ENCODE measurements around the gene NPEPL1. TPM values are rescaled to one million over a fixed set of nuclear protein-coding genes. Genes with fewer than 3 reads are reported as not detected.

NPEPL1 gene
- total RNA-seq, 1 donor from 2014 or later, result 68.3 TPM

DNA sequence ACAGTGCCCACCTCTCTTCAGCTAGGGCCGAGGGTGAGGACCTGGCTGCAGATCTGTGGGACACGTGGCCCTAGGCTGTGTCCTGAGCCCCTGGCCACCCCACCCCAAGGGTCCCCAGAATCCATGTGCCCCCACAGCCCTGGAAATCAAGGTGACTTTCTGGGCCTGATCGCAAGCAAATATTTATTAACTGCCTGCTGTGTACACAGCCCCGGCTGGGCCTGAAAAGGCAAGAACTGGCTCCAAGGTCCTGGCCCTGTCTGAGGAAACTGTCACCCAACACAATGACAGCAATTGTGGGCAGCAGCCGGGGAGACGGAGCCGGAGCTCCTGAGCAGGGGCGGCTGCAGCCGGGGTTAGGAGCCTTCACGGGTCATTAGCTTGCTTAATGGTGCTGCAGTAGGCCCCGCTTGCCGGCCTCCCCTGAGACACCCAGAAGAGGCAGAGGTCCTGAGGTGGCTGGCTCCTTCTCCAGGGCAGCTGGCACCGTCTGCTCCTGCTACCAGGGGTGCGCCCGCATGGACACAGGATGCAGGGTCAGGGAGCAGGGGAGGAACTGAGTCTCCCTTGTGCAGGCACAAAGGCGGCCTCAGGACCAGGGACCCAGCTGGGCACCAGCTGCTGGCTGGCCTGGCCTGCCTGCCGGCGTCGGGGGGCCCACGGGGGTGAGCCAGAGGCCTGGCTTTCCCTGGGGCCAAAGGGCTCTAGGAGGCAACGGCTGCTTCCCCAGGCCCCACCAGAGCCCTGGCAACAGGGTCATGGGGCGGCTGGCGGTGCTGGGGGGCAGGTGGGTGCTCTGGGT lies 24.1 kb downstream of the NPEPL1 start:
- peaks cover 9 to 12% of the 10 kb centered on the region in 2 donors for H3K36me3 ChIP-seq
- intact Hi-C loops (cut with DNase I), result no loop called here
- no peak overlapping the region for H3K4me3 ChIP-seq
- no peaks in the 10 kb centered on the region for H3K9me3 ChIP-seq
- H3K27me3 ChIP-seq, result no peaks in the 10 kb centered on the region
- DNase-seq (ENCODE audit: low spot score in 2 of 2), result peak in 1 of 2 donors; percentile 60
- H3K27ac ChIP-seq, result no peak overlapping the region
- H3K4me1 ChIP-seq, result no peaks in the 10 kb centered on the region
- TF ChIP-seq, protein P1, sequence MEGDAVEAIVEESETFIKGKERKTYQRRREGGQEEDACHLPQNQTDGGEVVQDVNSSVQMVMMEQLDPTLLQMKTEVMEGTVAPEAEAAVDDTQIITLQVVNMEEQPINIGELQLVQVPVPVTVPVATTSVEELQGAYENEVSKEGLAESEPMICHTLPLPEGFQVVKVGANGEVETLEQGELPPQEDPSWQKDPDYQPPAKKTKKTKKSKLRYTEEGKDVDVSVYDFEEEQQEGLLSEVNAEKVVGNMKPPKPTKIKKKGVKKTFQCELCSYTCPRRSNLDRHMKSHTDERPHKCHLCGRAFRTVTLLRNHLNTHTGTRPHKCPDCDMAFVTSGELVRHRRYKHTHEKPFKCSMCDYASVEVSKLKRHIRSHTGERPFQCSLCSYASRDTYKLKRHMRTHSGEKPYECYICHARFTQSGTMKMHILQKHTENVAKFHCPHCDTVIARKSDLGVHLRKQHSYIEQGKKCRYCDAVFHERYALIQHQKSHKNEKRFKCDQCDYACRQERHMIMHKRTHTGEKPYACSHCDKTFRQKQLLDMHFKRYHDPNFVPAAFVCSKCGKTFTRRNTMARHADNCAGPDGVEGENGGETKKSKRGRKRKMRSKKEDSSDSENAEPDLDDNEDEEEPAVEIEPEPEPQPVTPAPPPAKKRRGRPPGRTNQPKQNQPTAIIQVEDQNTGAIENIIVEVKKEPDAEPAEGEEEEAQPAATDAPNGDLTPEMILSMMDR (IDR thresholded peaks at IDR 0.05), result no peak

DNA sequence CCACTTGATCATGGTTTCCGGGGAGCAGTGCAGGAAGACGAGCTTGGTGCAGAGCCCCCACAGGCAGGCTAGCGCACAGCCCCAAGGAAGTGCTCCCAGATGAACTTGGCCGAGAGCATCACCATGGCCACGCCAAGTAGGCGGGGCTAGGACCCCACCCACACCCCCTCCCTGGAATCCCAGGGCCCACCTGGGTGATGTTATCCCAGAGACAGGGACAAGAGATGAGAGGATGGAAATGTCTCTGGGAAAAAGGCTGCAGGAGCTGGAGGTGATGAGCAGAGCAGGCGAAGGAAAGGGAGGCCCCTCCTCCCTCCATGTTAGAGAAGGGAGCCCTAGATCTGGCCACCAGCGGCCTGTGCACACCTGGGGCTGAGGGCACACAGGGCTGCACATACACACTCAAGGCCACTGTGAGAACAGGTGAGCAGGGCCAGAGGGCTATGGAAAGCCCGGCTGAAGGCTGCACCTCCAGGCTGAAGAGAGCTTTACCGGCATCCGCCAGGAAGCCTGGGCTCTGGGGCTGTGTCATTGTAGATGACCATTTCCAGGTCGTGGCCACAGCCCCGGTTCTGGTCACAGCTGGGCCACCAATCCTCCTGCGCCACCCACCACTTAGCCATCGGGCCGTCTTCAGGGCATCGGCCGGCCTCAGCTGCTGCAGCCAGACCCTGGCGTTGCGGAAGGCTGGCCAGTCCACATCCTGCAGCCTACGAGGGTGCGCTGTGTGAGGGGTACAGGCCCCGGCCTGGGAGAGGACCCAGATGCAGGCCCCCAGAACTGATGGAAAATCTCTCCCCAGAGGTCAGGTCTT lies 24.9 kb downstream of the NPEPL1 start:
- no peaks in the 10 kb centered on the region for H3K9me3 ChIP-seq
- peaks cover 9 to 11% of the 10 kb centered on the region in 2 donors for H3K36me3 ChIP-seq
- H3K27ac ChIP-seq, result no peak overlapping the region
- no peaks in the 10 kb centered on the region for H3K27me3 ChIP-seq
- no peak overlapping the region for H3K4me3 ChIP-seq
- intact Hi-C loops (cut with DNase I), result no loop called here
- no peaks in the 10 kb centered on the region for H3K4me1 ChIP-seq
- TF ChIP-seq, protein P1 (IDR thresholded peaks at IDR 0.05), result no peak
- peak in 1 of 2 donors; percentile 49 for DNase-seq (ENCODE audit: low spot score in 2 of 2)

DNA sequence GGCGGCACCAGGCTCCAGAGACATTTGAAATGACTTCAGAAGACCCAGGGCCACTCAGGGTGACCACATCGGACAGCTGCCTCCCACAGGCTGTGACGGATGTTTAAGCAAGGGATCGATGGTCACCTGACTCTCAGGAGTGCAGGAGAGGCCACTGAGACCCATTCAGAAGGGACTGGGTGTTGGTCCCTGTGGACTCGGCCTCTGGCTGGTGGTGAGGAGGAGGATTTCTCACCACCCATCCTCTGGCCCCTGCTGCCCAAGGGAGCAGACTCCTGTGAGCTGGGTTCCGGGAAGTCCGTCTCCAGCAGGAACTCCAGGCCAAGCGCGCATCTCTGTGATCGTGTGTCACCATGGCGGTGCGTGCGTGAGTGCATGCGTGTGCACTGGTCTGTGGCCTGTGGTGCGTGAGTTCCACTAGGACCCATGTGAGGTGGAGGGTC lies 25.5 kb downstream of the NPEPL1 start:
- peaks cover 9% of the 10 kb centered on the region in 2 donors for H3K36me3 ChIP-seq
- intact Hi-C loops (cut with DNase I), result no loop called here
- H3K27me3 ChIP-seq, result no peaks in the 10 kb centered on the region

DNA sequence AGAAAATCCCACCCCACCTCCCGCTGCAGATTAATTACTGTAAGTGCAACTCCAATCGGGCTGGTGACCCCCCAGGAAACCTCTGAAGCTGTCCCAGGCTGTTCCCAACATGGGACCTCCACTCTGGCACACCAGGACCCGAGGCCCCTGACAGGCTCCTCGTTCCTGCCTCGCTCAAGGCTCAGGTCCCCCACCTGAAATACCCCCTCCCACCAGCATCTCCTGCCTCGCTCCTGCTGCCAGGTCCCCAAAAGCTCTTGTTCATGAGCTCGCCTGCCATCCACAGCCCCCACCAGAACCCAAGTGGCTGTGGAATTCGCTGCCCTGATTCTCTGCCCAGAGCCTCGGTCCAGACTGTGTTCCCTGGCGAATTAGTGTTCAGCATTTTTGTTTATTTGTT lies 26.1 kb downstream of the NPEPL1 start:
- Histone ChIP-seq H3K36me3 (peaks cover 9% of the 10 kb centered on the region in 2 donors), H3K4me1 (no peaks in the 10 kb centered on the region), H3K27ac (no peak overlapping the region), H3K27me3 (no peaks in the 10 kb centered on the region), H3K4me3 (no peak overlapping the region), H3K9me3 (no peaks in the 10 kb centered on the region)
- intact Hi-C loops (cut with DNase I), result no loop called here
- DNase-seq (ENCODE audit: low spot score in 2 of 2), result peak in 1 of 2 donors; percentile 52
- TF ChIP-seq, protein P1 (IDR thresholded peaks at IDR 0.05), result no peak

More for the DNA sequence above, 25.5 kb downstream of the NPEPL1 start:
- TF ChIP-seq, protein P1 (IDR thresholded peaks at IDR 0.05), result no peak
- DNase-seq (ENCODE audit: low spot score in 2 of 2), result peak in 1 of 2 donors; percentile 34
- no peaks in the 10 kb centered on the region for H3K9me3 ChIP-seq
- H3K4me1 ChIP-seq, result no peaks in the 10 kb centered on the region
- no peak overlapping the region for H3K27ac ChIP-seq
- no peak overlapping the region for H3K4me3 ChIP-seq

DNA sequence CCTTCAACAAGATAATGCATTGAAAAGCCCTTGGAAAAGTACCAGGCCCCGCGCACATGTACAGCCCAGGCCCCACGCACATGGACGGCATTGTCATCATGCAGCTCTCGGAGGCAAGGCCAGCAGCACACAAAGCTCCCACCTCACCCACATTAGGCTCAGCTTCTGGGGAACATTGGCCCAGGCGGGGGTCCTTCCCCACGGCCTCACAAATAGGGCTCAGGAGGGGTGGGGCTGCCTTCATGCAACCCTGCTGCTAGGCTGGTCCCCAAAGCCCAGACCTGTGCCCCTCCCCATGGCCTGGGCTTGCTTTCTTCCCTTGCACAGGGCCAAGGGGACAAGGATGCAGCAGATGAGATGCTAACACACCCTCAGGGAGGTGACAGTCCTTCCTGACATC lies 26.7 kb downstream of the NPEPL1 start:
- Histone ChIP-seq H3K9me3 (no peaks in the 10 kb centered on the region), H3K4me1 (no peaks in the 10 kb centered on the region), H3K27ac (no peak overlapping the region), H3K27me3 (no peaks in the 10 kb centered on the region), H3K4me3 (no peak overlapping the region), H3K36me3 (peaks cover 6 to 9% of the 10 kb centered on the region in 2 donors)
- peak in 1 of 2 donors; percentile 30 for DNase-seq (ENCODE audit: low spot score in 2 of 2)
- TF ChIP-seq, protein P1 (IDR thresholded peaks at IDR 0.05), result no peak
- intact Hi-C loops (cut with DNase I), result no loop called here
